NK-92 treated with Interleukin-12 subunit alpha and Interleukin-12 subunit beta, amount 100 ng/mL, for 24 hours (cell line): ENCODE data around the gene AUNIP.

Experiments
- DNase-seq: peaks from one replicate; lab custom pipeline; 2025; lab: John Stamatoyannopoulos, UW

AUNIP gene

DNA sequence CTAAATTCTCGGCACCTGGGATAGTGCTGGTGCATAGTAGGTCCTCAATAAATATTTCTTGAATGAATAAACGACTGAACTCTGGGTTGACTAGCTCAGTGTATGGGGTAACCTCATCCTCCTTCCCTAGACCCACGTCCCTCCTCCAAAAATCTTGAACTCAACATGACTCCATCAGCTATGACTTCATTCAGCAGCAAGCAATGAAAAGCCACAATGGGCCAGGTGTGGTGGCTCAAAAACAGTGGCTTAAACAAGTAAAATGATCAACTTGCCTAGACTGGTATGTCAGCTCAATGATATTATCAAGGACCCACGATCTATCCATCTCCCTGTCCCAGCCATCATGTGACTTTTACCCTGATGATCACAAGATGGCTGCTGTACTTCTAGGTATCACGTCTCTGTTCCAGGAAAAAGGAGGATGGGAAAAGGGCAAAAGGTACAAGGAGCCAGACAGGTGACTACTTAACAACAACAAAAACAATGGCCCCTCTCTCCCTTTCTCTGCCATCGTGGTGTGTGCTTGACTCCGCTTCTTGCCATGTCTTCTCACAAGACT is 29.2 kb upstream of the AUNIP start:
- DNase-seq: no peak

DNA sequence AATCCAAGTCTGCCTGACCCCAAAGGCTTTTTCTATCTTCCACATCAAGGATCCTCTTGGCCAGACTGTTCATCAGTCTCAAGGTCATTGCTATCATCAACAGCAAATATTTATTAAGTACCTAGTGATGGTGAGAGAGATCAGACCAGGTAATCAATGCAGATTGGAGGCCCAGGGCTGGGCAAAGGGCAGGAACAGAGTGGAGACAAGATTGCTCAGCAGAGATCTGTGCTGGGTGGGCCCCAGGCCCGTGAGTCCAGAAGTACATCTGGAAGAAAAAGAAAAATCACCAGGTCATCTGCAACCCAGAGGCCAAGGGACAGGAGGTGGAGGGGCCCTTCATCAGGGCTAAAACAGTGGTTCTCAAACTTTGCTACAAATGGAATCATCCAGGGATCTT is 26.3 kb upstream of the AUNIP start:
- no peak for DNase-seq

DNA sequence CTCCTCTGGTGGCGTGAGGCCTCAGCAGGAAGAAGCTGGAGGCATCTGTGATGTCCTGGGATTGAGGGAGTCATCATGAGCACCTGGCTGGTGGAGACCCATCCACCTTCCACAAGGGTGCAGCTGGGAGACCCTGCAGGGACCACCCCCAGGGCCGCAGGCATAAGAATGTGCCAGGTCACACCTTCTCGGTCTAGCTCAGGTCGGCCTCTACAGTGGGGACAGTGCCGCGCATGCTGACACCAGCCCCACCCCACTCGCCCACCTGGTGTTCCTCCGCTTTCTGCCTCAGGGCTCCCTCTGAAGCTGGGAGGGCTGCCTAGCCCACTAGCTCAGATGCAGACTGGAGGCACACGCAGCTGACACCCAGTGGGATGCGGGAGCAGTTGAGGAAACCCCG is 22.0 kb upstream of the AUNIP start:
- no peak for DNase-seq

DNA sequence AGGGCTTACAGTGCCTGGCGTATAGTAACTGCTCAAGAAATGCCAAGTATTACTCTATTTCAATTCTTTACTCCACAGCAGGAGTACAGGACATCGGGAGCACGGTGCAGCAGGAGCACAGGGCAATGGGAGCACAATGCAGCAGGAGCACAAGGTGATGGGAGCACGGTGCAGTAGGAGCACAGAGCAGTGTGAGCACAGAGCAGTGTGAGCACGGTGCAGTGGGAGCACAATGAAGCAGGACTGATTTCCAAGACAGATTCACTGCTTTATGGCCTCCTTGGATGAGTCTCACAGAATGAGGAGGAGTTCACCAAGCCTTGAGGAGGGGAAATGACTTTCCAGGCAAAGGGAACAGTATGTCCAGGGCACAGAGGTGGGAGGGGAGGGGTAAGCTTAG is 21.3 kb upstream of the AUNIP start:
- DNase-seq: no peak

DNA sequence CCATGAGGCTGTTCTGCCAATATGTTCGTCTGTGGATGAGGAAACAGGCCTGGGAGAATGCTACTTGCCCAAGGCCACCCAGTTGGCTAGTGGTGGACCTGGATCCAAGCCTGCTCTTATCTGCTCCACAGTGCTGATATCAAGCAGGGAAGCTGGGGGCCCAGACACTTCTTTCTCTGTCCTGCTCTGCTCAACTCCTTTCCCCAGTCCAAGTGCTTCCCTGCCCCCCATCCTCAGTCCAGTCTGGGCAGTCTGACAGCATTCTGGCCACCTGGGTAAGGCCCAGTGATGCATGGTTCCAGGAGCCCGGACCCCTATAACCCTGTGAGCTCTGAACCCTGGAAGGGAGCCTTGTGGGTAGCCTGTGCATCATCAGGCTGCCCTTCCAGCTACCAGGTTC is 20.4 kb upstream of the AUNIP start:
- no peak for DNase-seq

DNA sequence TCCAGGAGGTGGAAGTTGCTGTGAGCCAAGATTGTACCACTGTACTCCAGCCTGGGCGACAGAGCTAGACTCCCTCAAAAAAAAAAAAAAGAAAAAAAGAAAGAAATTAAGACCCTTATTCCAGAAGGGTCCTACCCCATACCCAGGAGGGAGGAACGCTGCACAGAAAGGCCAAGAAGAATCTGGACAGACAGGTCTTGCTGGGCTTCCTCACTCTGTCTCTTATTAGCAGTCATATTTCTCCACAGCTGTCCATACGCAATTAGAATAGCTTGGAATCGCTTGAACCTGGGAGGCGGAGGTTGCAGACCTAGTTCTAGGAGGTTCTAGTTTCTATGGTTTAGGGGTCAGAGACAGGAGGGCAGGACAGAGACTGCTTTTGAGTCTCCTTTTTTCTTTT is 19.4 kb upstream of the AUNIP start:
- DNase-seq: no peak

DNA sequence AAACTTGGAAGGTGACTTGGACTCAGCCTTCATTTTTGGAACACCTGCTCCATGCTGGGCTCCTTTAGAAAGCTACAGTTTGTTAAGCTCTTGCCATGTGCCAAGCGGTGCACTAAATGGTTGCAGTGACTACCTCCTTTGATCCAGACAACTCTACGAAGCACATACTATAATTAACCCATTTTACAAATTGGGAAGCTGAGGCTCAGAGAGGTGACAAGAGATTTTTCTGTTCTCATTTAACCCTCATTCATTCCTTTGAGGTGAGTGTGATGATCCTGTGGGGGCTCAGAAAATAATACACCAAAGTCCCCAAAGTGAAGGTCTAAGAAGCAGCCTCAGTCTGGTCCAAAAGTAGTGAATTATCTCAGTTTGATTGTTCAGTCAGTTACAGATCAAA is 17.9 kb upstream of the AUNIP start:
- no peak for DNase-seq

DNA sequence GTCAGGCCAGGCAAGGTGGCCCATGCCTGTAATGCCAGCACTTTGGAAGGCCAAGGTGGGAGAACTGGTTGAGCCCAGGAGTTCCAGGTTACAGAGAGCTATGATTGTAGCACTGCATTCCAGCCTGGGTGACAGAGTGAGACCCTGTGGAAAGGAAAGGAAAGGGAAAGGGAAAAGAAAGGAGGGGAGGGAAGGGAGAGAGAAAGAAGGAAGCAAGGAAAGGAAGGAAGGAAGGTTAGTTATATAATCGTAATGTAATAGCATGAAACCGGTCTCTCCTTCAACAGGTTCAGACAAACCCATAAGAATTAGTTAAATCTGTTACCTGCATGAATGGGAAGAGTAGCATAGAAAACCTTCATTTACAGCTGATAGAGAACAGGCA is 17.4 kb upstream of the AUNIP start:
- no peak for DNase-seq

DNA sequence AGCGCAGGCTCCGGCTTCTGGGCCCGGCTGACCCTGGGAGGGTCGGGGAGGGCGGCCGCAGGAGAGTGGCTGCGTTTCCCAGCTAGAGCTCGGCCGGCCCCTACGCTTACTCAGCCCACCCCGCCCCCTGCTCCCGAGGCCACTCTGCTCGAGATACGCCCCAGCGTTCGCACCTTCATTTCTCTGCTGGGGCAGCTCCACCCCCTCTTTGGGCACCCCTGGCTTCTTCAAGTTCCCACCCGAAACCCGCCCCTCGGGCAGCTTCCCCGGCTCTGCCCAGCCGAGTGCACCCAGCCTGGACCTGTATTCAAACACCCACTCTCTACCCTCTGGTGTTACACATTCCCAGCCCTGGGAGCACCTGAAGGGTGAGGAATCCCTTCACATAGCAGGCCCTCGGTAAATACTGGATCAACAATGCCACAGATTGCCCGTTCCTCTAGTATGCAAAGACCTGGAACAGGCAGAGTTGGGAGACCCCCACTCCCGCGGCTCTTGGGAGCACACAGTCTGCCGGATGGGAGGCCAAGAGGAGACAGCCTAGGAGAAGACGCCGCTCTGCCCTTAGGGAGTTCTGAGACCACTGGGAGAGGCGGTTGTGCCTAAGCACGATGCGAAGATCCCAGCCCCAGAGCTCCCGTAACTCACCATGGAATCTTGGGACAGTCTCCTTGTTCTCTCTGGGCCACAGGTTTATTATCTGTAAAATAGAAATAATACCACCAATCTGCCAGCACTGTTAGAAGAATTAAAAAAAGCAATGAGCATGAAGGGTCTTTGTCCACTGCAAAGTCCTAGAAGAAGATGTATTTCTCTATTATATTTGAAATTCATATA is 16.8 kb upstream of the AUNIP start:
- no peak for DNase-seq

DNA sequence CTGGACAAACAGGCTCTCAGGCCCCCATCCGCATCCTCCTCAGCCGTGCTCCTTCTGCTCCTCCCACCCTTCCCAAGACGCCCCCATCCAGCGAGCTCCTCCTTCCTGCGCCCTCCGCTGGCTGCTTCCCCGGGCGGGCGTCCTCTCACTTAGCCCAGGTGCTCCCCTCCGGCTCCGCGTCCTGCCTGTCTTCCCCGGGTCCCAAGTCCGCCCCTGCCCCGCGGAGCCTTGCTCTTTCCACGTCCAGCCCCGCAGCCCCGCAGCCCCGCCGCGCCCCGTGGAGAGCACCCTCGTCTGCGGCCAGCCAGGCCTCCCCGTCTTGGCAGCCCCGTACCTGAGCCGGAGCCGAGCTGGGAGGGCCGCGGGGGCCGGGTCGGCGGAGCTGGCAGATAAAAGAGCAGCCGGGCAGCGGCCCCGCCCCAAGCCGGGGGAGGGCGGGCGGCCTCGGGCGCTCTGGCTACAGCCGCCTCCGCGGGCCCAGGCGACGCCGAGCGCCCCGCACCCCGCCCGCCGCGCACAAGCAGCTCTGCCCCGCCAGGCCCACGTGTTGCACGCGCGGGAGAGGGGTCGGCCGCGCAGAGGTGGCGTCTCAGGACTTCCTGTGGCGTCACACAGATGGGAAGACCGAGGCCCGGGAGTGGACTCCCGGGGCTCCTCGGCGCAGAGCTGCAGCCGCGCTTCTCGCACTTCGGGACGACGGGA is 16.0 kb upstream of the AUNIP start, which contains the start of gene PAQR7:
Gene PAQR7, minus strand, starts transcription at position 555 of the 702 bp plus-strand sequence. CDS start 11,869 bp downstream, outside the sequence.
- no peak for DNase-seq

DNA sequence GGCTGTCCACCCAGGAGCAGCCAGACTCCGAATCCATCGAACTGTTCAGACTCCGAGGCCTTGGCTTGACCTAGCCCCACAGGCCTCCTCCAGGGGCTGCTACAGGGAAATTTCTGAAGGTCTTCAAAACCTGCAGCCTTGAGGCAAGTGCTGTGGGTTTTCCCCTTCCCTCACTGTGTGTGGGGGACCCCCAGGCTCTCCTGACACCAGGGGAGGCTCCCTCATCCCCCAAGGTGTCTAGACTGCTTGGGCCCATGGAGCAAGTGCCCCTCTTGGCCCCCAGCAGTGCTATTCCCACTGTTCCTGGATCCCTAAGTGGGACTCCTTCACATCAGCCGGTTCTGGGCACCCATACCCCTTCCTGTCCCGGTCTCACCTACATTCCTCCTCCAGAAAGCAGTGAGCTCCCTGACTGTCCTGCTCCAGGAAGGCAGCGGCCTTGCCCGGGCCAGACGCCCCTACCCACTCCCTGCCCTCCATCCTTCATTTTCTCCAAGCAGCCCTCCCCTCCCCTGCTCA is 15.4 kb upstream of the AUNIP start:
- DNase-seq: no peak

DNA sequence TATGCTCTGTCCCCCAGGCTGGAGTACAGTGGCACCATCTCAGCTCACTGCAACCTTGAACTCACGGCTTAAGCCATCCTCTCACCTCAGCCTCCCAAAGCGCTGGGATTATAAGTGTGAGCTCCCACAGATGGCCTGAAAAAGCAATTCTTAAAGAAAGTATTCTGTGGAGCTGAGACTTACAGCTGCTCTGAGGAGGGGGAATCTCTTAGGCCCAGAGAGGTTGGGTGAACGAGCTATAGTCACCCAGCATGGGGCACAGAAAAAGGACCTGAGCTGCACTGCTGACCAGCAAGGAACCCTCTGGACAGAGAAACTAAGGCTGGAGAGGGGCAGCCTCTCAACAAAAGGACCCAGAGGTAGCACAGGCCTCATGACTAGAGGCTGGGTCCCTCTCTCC is 15.0 kb upstream of the AUNIP start:
- DNase-seq: no peak

DNA sequence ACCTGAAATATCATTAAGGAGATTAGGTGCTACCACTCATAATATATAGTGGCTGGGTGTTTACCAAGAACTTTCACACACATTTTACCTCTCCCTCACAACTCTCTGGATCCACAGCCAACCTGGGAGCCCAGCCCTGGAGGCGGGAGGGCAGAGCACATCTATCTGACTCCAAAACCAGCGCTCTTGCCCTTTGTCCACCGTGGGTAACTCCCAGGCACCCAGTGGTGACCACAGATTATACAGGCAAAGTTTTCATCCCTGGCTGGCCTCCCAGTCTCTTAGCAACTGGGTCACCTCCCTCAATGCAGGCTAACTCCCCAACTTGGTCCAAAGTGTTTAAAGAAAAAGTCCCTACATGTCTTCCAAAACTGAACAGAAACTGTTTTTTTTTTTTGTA is 13.9 kb upstream of the AUNIP start:
- DNase-seq: no peak

DNA sequence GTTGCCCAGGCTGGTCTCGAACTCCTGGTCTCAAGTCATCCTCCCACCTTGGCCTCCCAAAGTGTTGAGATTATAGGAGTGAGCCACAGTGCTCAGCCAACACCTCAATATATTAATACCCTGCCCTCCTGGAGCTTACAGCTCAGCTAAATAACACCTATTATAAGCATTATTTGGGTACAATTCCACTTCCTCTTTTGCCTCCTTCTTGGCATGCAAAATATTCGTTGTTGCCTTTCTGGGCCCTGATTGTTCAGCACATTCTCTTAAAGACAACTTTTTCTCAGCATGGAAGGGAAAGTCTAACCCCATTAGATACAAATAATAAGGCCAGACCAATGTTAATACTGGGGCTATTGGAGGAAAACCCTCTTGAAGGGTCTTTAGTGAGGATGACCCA is 13.5 kb upstream of the AUNIP start:
- no peak for DNase-seq

DNA sequence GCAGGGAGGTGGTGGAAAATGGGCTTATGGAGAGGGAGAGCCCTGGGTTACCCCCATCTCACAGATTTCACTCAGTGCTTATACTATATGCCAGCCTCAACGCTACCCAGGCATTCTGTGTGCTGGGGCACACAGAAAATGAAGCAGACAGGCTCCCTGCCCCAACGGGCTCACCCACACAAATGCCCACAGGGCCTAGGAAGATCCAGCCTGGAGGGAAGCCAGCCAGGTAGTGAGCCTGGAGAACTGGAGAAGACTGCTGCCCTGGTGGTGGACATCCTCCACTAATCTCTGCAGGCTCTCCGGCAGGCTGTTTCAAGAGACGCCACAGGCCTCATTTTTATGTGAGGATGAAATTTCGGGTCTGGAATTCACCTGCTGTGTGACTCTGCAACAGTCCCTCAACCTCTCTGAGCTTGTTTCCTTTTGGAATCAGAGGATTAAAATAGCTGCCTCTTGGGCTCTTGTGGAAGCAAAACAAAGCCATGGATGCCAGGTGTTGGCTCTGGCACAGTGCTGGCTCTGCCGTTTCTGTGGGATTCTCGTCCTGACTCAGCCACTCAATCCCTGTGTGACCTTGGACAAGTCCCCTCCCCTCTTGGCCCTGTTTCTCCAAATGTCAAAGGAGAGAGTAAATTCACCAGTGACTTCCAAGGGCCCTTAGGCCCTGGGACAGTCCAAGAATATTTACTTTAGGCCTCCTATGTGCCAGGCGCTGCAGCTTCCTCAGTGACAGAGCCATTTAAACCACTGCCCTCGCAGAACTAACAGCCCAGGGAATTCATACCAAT is 12.6 kb upstream of the AUNIP start:
- no peak for DNase-seq

DNA sequence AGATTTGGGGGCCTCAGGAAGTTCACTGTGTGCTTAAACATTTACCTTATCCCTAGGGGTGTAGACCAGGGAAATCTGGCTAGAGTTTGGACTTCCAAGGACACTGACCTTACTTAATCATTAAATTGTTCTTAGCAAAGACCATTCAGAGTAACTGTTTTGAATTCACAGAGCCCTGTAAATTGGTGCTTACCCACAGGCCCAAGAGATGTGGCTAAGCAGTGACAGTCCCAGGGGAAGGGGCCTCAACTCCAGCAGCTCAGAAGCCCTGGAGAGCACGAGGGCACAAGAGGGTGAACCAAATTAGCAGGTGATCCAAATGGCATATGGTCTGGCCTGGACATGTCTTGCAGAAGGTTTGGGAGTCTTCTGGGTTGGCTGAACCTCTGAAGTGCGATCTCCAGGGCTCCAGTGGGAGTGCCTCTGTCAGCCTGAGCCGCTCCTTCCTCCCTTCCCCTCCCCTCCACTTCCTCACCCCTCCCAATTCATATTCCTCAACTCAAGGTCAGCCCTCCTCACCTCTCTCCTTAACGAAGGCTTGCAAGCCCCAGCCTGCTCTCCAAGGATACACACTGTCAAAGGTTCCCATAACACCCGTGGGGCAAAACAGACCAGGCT is 11.9 kb upstream of the AUNIP start:
- DNase-seq: no peak

DNA sequence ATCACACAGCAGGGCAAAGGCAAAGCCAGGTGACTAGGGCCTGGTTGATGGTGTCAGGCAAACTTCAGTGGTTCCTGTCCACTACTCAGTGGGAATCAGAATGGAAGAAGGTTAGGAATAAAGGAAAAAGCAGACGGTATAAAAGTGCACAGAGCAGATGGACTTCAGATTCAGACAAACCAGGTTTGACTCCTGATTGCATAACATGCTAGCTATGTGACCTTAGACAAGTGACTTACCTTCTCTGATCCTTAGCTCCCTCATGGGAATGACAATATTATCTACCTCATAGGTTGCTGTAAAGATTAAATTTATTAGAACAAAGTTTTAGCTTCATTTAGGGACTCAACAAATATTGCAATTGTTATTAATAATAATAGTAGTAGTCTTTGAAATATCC is 11.4 kb upstream of the AUNIP start:
- no peak for DNase-seq

DNA sequence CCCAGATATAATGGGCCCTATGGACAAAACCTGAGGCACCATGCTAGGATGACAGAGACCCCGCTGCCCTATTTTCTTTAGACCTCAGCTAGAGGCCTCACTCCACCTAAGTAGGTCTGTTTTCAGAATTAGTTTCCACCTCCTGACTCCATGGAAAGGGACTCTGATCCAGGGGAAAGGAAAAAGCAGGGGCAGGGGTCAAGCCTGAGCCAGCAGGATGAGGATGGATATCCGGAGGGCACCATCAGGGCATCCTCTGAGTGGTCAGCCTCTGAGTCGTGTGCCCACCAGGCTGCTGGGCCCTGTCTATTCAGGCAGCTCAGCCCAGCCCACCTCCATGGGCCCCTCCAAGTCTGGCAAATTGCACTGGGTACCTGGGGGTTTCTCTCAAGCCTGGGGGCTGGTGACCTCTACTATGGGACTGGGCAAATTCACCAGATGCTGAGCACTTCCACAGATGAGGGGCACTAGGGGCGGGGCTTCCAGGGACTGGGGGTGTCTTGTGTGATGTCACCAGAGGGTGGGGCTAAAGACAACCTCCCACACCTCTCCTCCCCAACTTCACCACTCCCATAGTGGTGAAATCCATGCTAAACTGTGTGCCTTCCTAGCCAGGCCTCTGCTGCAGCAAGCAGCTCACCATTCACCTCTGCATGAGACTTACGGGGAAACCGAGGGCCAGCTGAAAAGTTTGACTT is 10.8 kb upstream of the AUNIP start:
- no peak for DNase-seq

DNA sequence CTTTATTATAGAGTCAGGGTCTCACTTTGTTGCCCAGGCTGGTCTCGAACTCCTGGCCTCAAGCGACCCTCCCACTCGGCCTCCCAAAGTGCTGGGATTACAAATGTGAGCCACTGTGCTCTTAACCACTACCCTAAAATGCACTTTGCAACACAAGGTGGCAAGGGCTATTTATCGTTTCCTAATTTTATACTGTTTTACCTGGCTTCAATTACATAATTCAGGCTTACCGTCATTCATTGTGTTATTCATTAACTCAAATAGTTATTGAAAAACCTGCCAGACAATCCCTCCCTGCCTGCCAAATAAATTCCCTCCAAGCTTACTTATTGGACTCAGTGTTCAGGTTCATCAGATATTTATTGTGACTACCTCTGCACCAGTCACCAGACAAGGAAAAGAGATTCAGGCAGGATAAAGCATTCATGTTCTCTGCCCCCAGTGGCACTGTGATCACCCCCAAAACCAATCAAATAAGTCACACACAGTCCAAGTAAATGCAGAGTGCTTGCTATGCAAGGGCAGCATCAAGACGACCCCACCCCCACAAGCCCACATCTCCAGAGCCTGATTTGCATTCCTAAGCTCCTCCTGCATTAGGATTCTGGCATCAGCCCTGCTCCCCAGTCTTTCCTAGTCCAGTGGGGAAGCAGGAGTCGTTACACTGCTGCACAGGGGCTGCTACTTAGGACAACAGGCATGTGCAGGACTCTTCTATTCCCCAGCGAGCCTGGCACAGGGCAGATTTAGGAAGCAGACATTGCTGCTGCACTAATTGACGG is 8.1 kb upstream of the AUNIP start:
- no peak for DNase-seq

DNA sequence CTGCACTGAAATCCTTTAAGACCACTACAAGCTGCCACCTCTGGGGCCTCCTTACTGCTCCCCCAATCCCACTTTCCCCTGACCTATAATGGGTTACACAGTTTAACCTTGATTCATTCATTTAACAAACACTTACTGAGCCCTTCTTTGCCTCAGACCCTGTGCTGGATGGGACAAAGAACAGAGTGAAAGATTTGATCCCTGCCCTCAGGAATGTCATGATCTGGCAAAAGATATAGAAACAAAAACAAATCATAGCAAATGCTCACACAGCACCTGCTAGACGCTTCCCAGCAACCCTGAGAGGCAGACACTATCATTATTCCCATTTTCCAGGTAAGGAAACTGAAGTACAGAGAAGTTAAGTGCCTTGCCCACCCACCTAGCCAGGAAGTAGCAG is 7.0 kb upstream of the AUNIP start:
- DNase-seq: no peak
